H9 (cell line): ENCODE results near the gene PPP1R14C. TPM values are rescaled to one million over a fixed set of nuclear protein-coding genes. Genes with fewer than 3 reads are reported as not detected.

Experiments
- DNase-seq: peaks from one replicate; pipeline ENCODE4 v3.0.0-alpha.2; 2017
- H2AFZ ChIP-seq: one replicate; pipeline ENCODE4 v1.6.1; 2013; ENCODE audit warnings: mild to moderate bottlenecking, low read length, control low read depth, moderate library complexity
- H2AK5ac ChIP-seq: 2 replicates; pipeline ENCODE4 v1.6.1; 2013; ENCODE audit warnings: low read length, control low read depth, mixed read lengths; ENCODE audit not compliant: insufficient read length
- H2BK120ac ChIP-seq: one replicate; pipeline ENCODE4 v1.6.1; 2013; ENCODE audit warnings: low read depth, mild to moderate bottlenecking, low read length, control low read depth, inconsistent platforms; ENCODE audit not compliant: poor library complexity, severe bottlenecking
- H2BK12ac ChIP-seq: 2 replicates; pipeline ENCODE4 v1.6.1; 2013; ENCODE audit warnings: low read length, control low read depth, mixed read lengths, low read depth; ENCODE audit not compliant: insufficient read length
- H2BK15ac ChIP-seq: 2 replicates; pipeline ENCODE4 v1.6.1; 2013; ENCODE audit warnings: low read depth, low read length, control low read depth
- H2BK20ac ChIP-seq: one replicate; pipeline ENCODE4 v1.6.1; 2013; ENCODE audit warnings: low read depth, mild to moderate bottlenecking, low read length, control low read depth, inconsistent platforms; ENCODE audit not compliant: poor library complexity, severe bottlenecking
- H2BK5ac ChIP-seq: 2 replicates; pipeline ENCODE4 v1.6.1; 2013; ENCODE audit warnings: low read length, control low read depth, mixed read lengths; ENCODE audit not compliant: insufficient read length
- H3K14ac ChIP-seq: 2 replicates; pipeline ENCODE4 v1.6.1; 2013; ENCODE audit warnings: low read length, control low read depth; ENCODE audit not compliant: insufficient read depth
- H3K18ac ChIP-seq: 2 replicates; pipeline ENCODE4 v1.6.1; 2013; ENCODE audit warnings: low read depth, mild to moderate bottlenecking, mixed read lengths, low read length, control low read depth; ENCODE audit not compliant: insufficient read length
- H3K23ac ChIP-seq: 2 replicates; pipeline ENCODE4 v1.6.1; 2013; ENCODE audit warnings: low read length, control low read depth, mixed read lengths, low read depth; ENCODE audit not compliant: insufficient read length
- H3K23me2 ChIP-seq: 2 replicates; pipeline ENCODE4 v1.6.1; 2013; ENCODE audit warnings: low read depth, mild to moderate bottlenecking, mixed read lengths, low read length, control low read depth; ENCODE audit not compliant: insufficient read length, poor library complexity, severe bottlenecking
- H3K27ac ChIP-seq: 2 replicates; pipeline ENCODE4 v1.5.1; 2013; ENCODE audit warnings: low read length, control low read depth, mixed read lengths, low read depth; ENCODE audit not compliant: insufficient read length
- H3K27me3 ChIP-seq: 2 replicates; pipeline ENCODE4 v1.6.1; 2013; ENCODE audit warnings: low read length, control low read depth, inconsistent platforms; ENCODE audit not compliant: insufficient read depth
- H3K4ac ChIP-seq: 2 replicates; pipeline ENCODE4 v1.6.1; 2013; ENCODE audit warnings: low read depth, mild to moderate bottlenecking, control low read depth, inconsistent platforms, low read length, moderate library complexity
- H3K4me1 ChIP-seq: 2 replicates; pipeline ENCODE4 v1.6.1; 2013; ENCODE audit warnings: low read length, control low read depth, inconsistent platforms; ENCODE audit not compliant: insufficient read depth
- H3K4me2 ChIP-seq: 2 replicates; pipeline ENCODE4 v1.6.1; 2013; ENCODE audit warnings: low read length, control low read depth, mixed read lengths; ENCODE audit not compliant: insufficient read length, insufficient read depth
- H3K56ac ChIP-seq: 2 replicates; pipeline ENCODE4 v1.6.1; 2013; ENCODE audit warnings: low read depth, mild to moderate bottlenecking, mixed read lengths, low read length, control low read depth; ENCODE audit not compliant: insufficient read length
- H3K79me1 ChIP-seq: 2 replicates; pipeline ENCODE4 v1.6.1; 2013; ENCODE audit warnings: low read depth, mild to moderate bottlenecking, moderate library complexity, low read length, control low read depth, inconsistent platforms; ENCODE audit not compliant: insufficient read depth, poor library complexity, severe bottlenecking
- H3K79me2 ChIP-seq: 2 replicates; pipeline ENCODE4 v1.6.1; 2013; ENCODE audit warnings: low read length, control low read depth, inconsistent platforms; ENCODE audit not compliant: insufficient read depth
- H3K9ac ChIP-seq: 2 replicates; pipeline ENCODE4 v1.6.1; 2013; ENCODE audit warnings: low read length, control low read depth, mixed read lengths; ENCODE audit not compliant: insufficient read length; ENCODE audit errors: extremely low read depth
- H3K9me3 ChIP-seq: one replicate; pipeline ENCODE4 v1.6.1; 2013; ENCODE audit warnings: low read depth, low read length, inconsistent platforms; ENCODE audit not compliant: control insufficient read depth
- H3T11ph ChIP-seq: one replicate; pipeline ENCODE4 v1.6.1; 2013; ENCODE audit warnings: mild to moderate bottlenecking, low read length, control low read depth, inconsistent platforms
- H4K20me1 ChIP-seq: one replicate; pipeline ENCODE4 v1.6.1; 2013; ENCODE audit not compliant: control insufficient read depth, insufficient read length, insufficient read depth
- H4K5ac ChIP-seq: 2 replicates; pipeline ENCODE4 v1.6.1; 2013; ENCODE audit warnings: low read depth, mild to moderate bottlenecking, mixed read lengths, low read length, control low read depth; ENCODE audit not compliant: insufficient read length
- H4K8ac ChIP-seq: replicated peaks from 2 replicates; pipeline ENCODE4 v1.6.1; 2013; ENCODE audit warnings: low read length, control low read depth, mixed read lengths, low read depth; ENCODE audit not compliant: insufficient read length
- H4K91ac ChIP-seq: 2 replicates; pipeline ENCODE4 v1.6.1; 2013; ENCODE audit warnings: low read depth, mild to moderate bottlenecking, moderate library complexity, mixed read lengths, low read length, control low read depth; ENCODE audit not compliant: insufficient read length
- H3K27ac Mint-ChIP-seq, 3 experiments: 2 replicates in 2 of 3; 3 replicates in 1 of 3; pipeline ENCODE4 v1.8.0; 2020 to 2021; ENCODE audit warnings: mixed read lengths in 3 of 3, mild to moderate bottlenecking in 1 of 3, moderate library complexity in 1 of 3
- H3K27me3 Mint-ChIP-seq: 2 replicates; pipeline ENCODE4 v1.8.0; 2021; ENCODE audit warnings: low read depth, mild to moderate bottlenecking, moderate library complexity, mixed read lengths
- H3K36me3 Mint-ChIP-seq, 3 experiments: 2 replicates in 2 of 3; 3 replicates in 1 of 3; pipeline ENCODE4 v1.8.0; 2020 to 2021; ENCODE audit warnings: low read depth in 3 of 3, mixed read lengths in 3 of 3; ENCODE audit not compliant: insufficient read depth in 1 of 3
- H3K4me1 Mint-ChIP-seq, 2 experiments: 2 replicates each; pipeline ENCODE4 v1.8.0; 2020; ENCODE audit warnings: mixed read lengths in 2 of 2
- H3K4me3 Mint-ChIP-seq, 2 experiments: 2 replicates in 1 of 2; 3 replicates in 1 of 2; pipeline ENCODE4 v1.8.0; 2020 to 2021; ENCODE audit warnings: mild to moderate bottlenecking in 2 of 2, mixed read lengths in 2 of 2, moderate library complexity in 1 of 2
- H3K9me3 Mint-ChIP-seq, 2 experiments: 2 replicates in 1 of 2; 3 replicates in 1 of 2; pipeline ENCODE4 v1.8.0; 2020; ENCODE audit warnings: mild to moderate bottlenecking in 2 of 2, mixed read lengths in 2 of 2, moderate library complexity in 1 of 2
- WGBS: extraction: QIAGEN DNeasy Blood & Tissue Kit; methylation state at CpG from one replicate; pipeline ENCODE4 v1.1.7; 2013; ENCODE audit warnings: missing lambda C conversion rate, low lambda C conversion rate, mixed read lengths; ENCODE audit not compliant: insufficient read length; ENCODE audit errors: extremely low coverage; 5-methylcytosine and 5-hydroxymethylcytosine counted together
- total RNA-seq: library from RNA; stranded (reverse); gene quantifications from 2 replicates; pipeline ENCODE4 v1.2.1, GENCODE V29; 2021
- TF ChIP-seq, protein P1 (sequence below): fragments of 200-600 bp; sonication (generic); conservative IDR thresholded peaks from 3 replicates; pipeline ENCODE4 v1.8.0; 2021; ENCODE audit warnings: antibody characterized with exemption, mild to moderate bottlenecking

PPP1R14C gene
- total RNA-seq, 1 experiment from 2014 or later, result 0.37 TPM

DNA sequence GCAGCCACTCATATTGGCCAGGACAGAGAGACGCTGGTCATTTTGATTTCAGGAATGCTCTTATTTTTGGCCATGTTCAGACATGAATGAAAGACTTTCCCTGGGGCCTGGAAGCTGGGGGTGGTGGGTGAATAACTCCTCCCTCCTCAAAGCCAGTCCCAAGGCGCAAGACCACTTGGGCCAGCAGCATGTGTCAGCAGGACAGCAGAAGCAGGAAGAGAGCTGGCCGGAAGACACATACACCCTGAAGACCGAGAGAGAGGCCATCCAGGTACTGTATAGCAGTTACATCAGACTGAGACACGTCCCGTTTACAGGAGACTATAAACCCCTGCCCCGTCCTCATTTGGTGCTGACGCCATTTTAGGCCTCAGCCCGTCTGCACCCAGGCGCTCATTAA, 44.7 kb upstream of the PPP1R14C start:
- WGBS, result no CpG with 5 or more reads among the region's 10 CpGs
- H3K9me3 ChIP-seq, result no peaks in the 10 kb centered on the region
- H3K4ac ChIP-seq, result no peak overlapping the region
- H4K8ac ChIP-seq, result no peak overlapping the region
- Mint-ChIP-seq H3K36me3 (no peaks in the 10 kb centered on the region), H3K27ac (no peak overlapping the region), H3K27me3 (peaks cover 11% of the 10 kb centered on the region), H3K4me3 (no peak overlapping the region), H3K9me3 (no peaks in the 10 kb centered on the region), H3K4me1 (peaks cover 0 to 5% of the 10 kb centered on the region in 2 experiments; a peak in 1 of 4 replicates)
- H3K23me2 ChIP-seq, result no peaks in the 10 kb centered on the region
- H4K91ac ChIP-seq, result no peak overlapping the region
- no peak overlapping the region for H2BK20ac ChIP-seq
- no peak overlapping the region for H2BK5ac ChIP-seq
- no peak overlapping the region for H3K14ac ChIP-seq
- H3K27ac ChIP-seq, result no peak overlapping the region
- H3K79me1 ChIP-seq, result no peaks in the 10 kb centered on the region
- H4K5ac ChIP-seq, result no peak overlapping the region
- H3K9ac ChIP-seq, result no peak overlapping the region
- no peak overlapping the region for H3T11ph ChIP-seq
- no peaks in the 10 kb centered on the region for H3K79me2 ChIP-seq
- H3K27me3 ChIP-seq, result no peaks in the 10 kb centered on the region
- no peak overlapping the region for H3K23ac ChIP-seq
- H3K4me1 ChIP-seq, result no peaks in the 10 kb centered on the region
- no peak overlapping the region for H2BK15ac ChIP-seq
- TF ChIP-seq, protein P1, sequence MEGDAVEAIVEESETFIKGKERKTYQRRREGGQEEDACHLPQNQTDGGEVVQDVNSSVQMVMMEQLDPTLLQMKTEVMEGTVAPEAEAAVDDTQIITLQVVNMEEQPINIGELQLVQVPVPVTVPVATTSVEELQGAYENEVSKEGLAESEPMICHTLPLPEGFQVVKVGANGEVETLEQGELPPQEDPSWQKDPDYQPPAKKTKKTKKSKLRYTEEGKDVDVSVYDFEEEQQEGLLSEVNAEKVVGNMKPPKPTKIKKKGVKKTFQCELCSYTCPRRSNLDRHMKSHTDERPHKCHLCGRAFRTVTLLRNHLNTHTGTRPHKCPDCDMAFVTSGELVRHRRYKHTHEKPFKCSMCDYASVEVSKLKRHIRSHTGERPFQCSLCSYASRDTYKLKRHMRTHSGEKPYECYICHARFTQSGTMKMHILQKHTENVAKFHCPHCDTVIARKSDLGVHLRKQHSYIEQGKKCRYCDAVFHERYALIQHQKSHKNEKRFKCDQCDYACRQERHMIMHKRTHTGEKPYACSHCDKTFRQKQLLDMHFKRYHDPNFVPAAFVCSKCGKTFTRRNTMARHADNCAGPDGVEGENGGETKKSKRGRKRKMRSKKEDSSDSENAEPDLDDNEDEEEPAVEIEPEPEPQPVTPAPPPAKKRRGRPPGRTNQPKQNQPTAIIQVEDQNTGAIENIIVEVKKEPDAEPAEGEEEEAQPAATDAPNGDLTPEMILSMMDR, result no peak
- no peak overlapping the region for H2BK120ac ChIP-seq
- H2AK5ac ChIP-seq, result no peak overlapping the region
- H3K56ac ChIP-seq, result no peak overlapping the region
- no peak overlapping the region for H3K18ac ChIP-seq
- no peaks in the 10 kb centered on the region for H4K20me1 ChIP-seq
- H2AFZ ChIP-seq, result no peak overlapping the region
- no peak for DNase-seq
- no peak overlapping the region for H2BK12ac ChIP-seq
- no peak overlapping the region for H3K4me2 ChIP-seq
